H1 (cell line): ENCODE data around the gene C1QTNF1. TPM values are rescaled to one million over a fixed set of nuclear protein-coding genes. Genes with fewer than 3 reads are reported as not detected.

Source experiments
- CTCF ChIA-PET: fragments of 300-600 bp; sonication (Branson Sonifier 250); formaldehyde crosslinking; loops from one replicate; lab custom pipeline; 2021; ENCODE audit not compliant: partially characterized antibody; lab: Charles Lee
- POLR2A ChIA-PET: fragments of 300-600 bp; sonication (Branson Sonifier 250); formaldehyde crosslinking; loops from one replicate; lab custom pipeline; 2021; ENCODE audit warnings: inconsistent platforms; ENCODE audit not compliant: partially characterized antibody; lab: Charles Lee
- DNase-seq, 2 experiments: peaks; one replicate each; pipeline versions ENCODE4 v3.0.0 to v3.0.0-alpha.2; 2010 to 2022; ENCODE audit warnings: low spot score in 2 of 2, low read depth in 1 of 2, mixed read lengths in 1 of 2
- FAIRE-seq: peaks from 2 replicates; lab custom pipeline; 2011; peaks lifted over from hg19 to GRCh38; lab: Jason Lieb, UNC
- H2AFZ ChIP-seq: 2 replicates; pipeline ENCODE4 v1.8.1; 2012; ENCODE audit warnings: low read length, inconsistent platforms
- H2AK5ac ChIP-seq: 2 replicates; pipeline ENCODE4 v1.6.1; 2013; ENCODE audit warnings: low read depth, low read length
- H2BK120ac ChIP-seq: replicated peaks from 2 replicates; pipeline ENCODE3; 2013; ENCODE audit warnings: low read depth, low read length, inconsistent platforms
- H2BK12ac ChIP-seq: 2 replicates; pipeline ENCODE4 v1.6.1; 2013; ENCODE audit warnings: low read depth, low read length
- H2BK15ac ChIP-seq: 2 replicates; pipeline ENCODE4 v1.6.1; 2013; ENCODE audit warnings: low read length
- H2BK20ac ChIP-seq: 2 replicates; pipeline ENCODE4 v1.6.1; 2013; ENCODE audit warnings: low read length
- H2BK5ac ChIP-seq: 2 replicates; pipeline ENCODE4 v1.6.1; 2013; ENCODE audit warnings: low read depth, low read length
- H3K14ac ChIP-seq: 2 replicates; pipeline ENCODE4 v1.6.1; 2013; ENCODE audit warnings: inconsistent platforms; ENCODE audit not compliant: insufficient read length
- H3K18ac ChIP-seq: 2 replicates; pipeline ENCODE4 v1.6.1; 2013; ENCODE audit warnings: low read length; ENCODE audit errors: extremely low read depth
- H3K23ac ChIP-seq: 2 replicates; pipeline ENCODE4 v1.6.1; 2013; ENCODE audit warnings: inconsistent platforms; ENCODE audit not compliant: insufficient read length
- H3K23me2 ChIP-seq: 2 replicates; pipeline ENCODE4 v1.6.1; 2013; ENCODE audit warnings: low read depth, low read length
- H3K27ac ChIP-seq: 2 replicates; pipeline ENCODE4 v1.6.1; 2011; ENCODE audit warnings: low read depth, low read length, inconsistent platforms
- H3K27me3 ChIP-seq, 4 experiments: replicated peaks in 1 of 4; 1 replicate in 1 of 4; 2 replicates in 3 of 4; pipeline versions ENCODE4 v1.6.1 to v1.8.1; 2011 to 2013; ENCODE audit warnings: low read length in 3 of 4, mild to moderate bottlenecking in 3 of 4, inconsistent platforms in 2 of 4, mixed read lengths in 2 of 4, moderate library complexity in 1 of 4; ENCODE audit not compliant: control insufficient read depth in 3 of 4, insufficient read depth in 3 of 4; ENCODE audit errors: extremely low read depth in 1 of 4
- H3K36me3 ChIP-seq, 4 experiments: 2 replicates each; pipeline versions ENCODE4 v1.6.1 to v1.8.1; 2011 to 2013; ENCODE audit warnings: mild to moderate bottlenecking in 4 of 4, low read length in 3 of 4, moderate library complexity in 2 of 4, control low read depth in 1 of 4, inconsistent platforms in 1 of 4; ENCODE audit not compliant: insufficient read depth in 4 of 4, control insufficient read depth in 2 of 4
- H3K4ac ChIP-seq: replicated peaks from 2 replicates; pipeline ENCODE3; 2013; ENCODE audit warnings: low read length, low read depth, mixed read lengths, inconsistent platforms; ENCODE audit not compliant: insufficient read length
- H3K4me1 ChIP-seq, 4 experiments: replicated peaks in 1 of 4; 1 replicate in 1 of 4; 2 replicates in 3 of 4; pipeline versions ENCODE4 v1.6.1 to v1.8.1; 2011 to 2013; ENCODE audit warnings: low read length in 3 of 4, inconsistent platforms in 2 of 4, mixed read lengths in 1 of 4; ENCODE audit not compliant: insufficient read depth in 4 of 4, control insufficient read depth in 3 of 4
- H3K4me2 ChIP-seq, 2 experiments: 2 replicates each; pipeline versions ENCODE4 v1.6.1 to v1.8.1; 2011 to 2013; ENCODE audit warnings: low read depth in 2 of 2, low read length in 2 of 2, control low read depth in 1 of 2, inconsistent platforms in 1 of 2, mild to moderate bottlenecking in 1 of 2; ENCODE audit not compliant: insufficient read depth in 1 of 2
- H3K4me3 ChIP-seq, 4 experiments: fragments of 200-600, 300-600 bp in 1 of 4; sonication (generic), shearing (Covaris generic), sonication (Bioruptor Twin) in 1 of 4; 2 replicates each; pipeline versions ENCODE4 v1.5.1 to v1.8.1; 2011 to 2016; ENCODE audit warnings: low read length in 4 of 4, low read depth in 3 of 4, control low read depth in 2 of 4, inconsistent platforms in 2 of 4, mild to moderate bottlenecking in 2 of 4, mixed read lengths in 1 of 4, moderate library complexity in 1 of 4; ENCODE audit not compliant: insufficient read depth in 2 of 4; ENCODE audit errors: extremely low read depth in 1 of 4
- H3K56ac ChIP-seq: replicated peaks from 2 replicates; pipeline ENCODE3; 2013; ENCODE audit warnings: low read depth, mild to moderate bottlenecking, mixed read lengths, low read length, inconsistent platforms; ENCODE audit not compliant: insufficient read length
- H3K79me1 ChIP-seq: 2 replicates; pipeline ENCODE4 v1.6.1; 2013; ENCODE audit warnings: low read depth, low read length, control low read depth
- H3K79me2 ChIP-seq, 2 experiments: 2 replicates each; pipeline versions ENCODE4 v1.6.1 to v1.8.1; 2012 to 2013; ENCODE audit warnings: low read length in 2 of 2, mild to moderate bottlenecking in 2 of 2, inconsistent platforms in 1 of 2; ENCODE audit not compliant: insufficient read depth in 2 of 2, control insufficient read depth in 1 of 2
- H3K9ac ChIP-seq, 4 experiments: replicated peaks in 1 of 4; 1 replicate in 1 of 4; 2 replicates in 3 of 4; pipeline versions ENCODE4 v1.6.1 to v1.8.1; 2011 to 2013; ENCODE audit warnings: low read depth in 3 of 4, low read length in 3 of 4, control low read depth in 2 of 4, mild to moderate bottlenecking in 2 of 4, moderate library complexity in 2 of 4, inconsistent platforms in 1 of 4; ENCODE audit errors: extremely low read depth in 1 of 4
- H3K9me3 ChIP-seq, 2 experiments: 2 replicates each; pipeline versions ENCODE4 v1.6.1 to v1.8.1; 2012 to 2013; ENCODE audit warnings: mild to moderate bottlenecking in 2 of 2, moderate library complexity in 2 of 2, control low read depth in 1 of 2, inconsistent platforms in 1 of 2, low read depth in 1 of 2, low read length in 1 of 2, mixed read lengths in 1 of 2; ENCODE audit not compliant: insufficient read depth in 2 of 2
- H4K20me1 ChIP-seq, 2 experiments: replicated peaks in 1 of 2; 2 replicates each; pipeline versions ENCODE3 to v1.8.1; 2011 to 2013; ENCODE audit warnings: inconsistent platforms in 2 of 2, low read length in 2 of 2, mild to moderate bottlenecking in 1 of 2; ENCODE audit not compliant: insufficient read depth in 2 of 2, control insufficient read depth in 1 of 2
- H4K5ac ChIP-seq: 2 replicates; pipeline ENCODE4 v1.6.1; 2013; ENCODE audit warnings: low read length, low read depth, mixed read lengths, inconsistent platforms; ENCODE audit not compliant: insufficient read length
- H4K8ac ChIP-seq: 2 replicates; pipeline ENCODE4 v1.8.0; 2013; ENCODE audit warnings: mild to moderate bottlenecking, moderate library complexity, low read length, inconsistent platforms; ENCODE audit not compliant: insufficient read depth; ENCODE audit errors: extremely low read depth
- H4K91ac ChIP-seq: replicated peaks from 2 replicates; pipeline ENCODE3; 2013; ENCODE audit warnings: low read length, mixed read lengths, inconsistent platforms; ENCODE audit not compliant: insufficient read length
- BACH1 ChIP-seq: IDR thresholded peaks from 2 replicates; pipeline ENCODE4 v1.6.1; 2012; ENCODE audit warnings: low read length, improper control_type of control experiment
- CBX5 ChIP-seq: fragments of 300-800, 300-1000 bp; sonication (generic); IDR thresholded peaks from 2 replicates; pipeline ENCODE4 v1.7.1; 2016; ENCODE audit warnings: antibody characterized with exemption, low read length, low read depth
- CREB1 ChIP-seq: IDR thresholded peaks from 2 replicates; pipeline ENCODE4 v1.6.1; 2012; ENCODE audit warnings: inconsistent platforms
- GABPA ChIP-seq: IDR thresholded peaks from 2 replicates; pipeline ENCODE4 v1.6.1; 2011; ENCODE audit warnings: mild to moderate bottlenecking, low read length, moderate library complexity, borderline replicate concordance; ENCODE audit not compliant: insufficient read depth
- GTF2F1 ChIP-seq: IDR thresholded peaks from 2 replicates; pipeline ENCODE4 v1.6.1; 2012; ENCODE audit warnings: low read depth, low read length, improper control_type of control experiment, borderline replicate concordance
- JUN ChIP-seq: IDR thresholded peaks from 2 replicates; pipeline ENCODE4 v1.6.1; 2011; ENCODE audit warnings: low read depth, mild to moderate bottlenecking, improper control_type of control experiment, low read length
- KDM1A ChIP-seq: fragments of 200-600, 300-600 bp; sonication (generic); IDR thresholded peaks from 2 replicates; pipeline ENCODE4 v1.7.1; 2016; ENCODE audit warnings: mild to moderate bottlenecking, low read length, borderline replicate concordance
- RAD21 ChIP-seq, 2 experiments: IDR thresholded peaks in 1 of 2; conservative IDR thresholded peaks in 1 of 2; 2 replicates each; pipeline ENCODE4 v1.6.1; 2011; ENCODE audit warnings: low read depth in 2 of 2, low read length in 2 of 2, improper control_type of control experiment in 1 of 2, inconsistent platforms in 1 of 2, mild to moderate bottlenecking in 1 of 2, moderate library complexity in 1 of 2
- RFX5 ChIP-seq: IDR thresholded peaks from 2 replicates; pipeline ENCODE4 v1.6.1; 2011; ENCODE audit warnings: low read depth, low read length, improper control_type of control experiment, borderline replicate concordance
- SP1 ChIP-seq: IDR thresholded peaks from 2 replicates; pipeline ENCODE4 v1.6.1; 2011; ENCODE audit warnings: low read depth, low read length
- SP4 ChIP-seq: IDR thresholded peaks from 2 replicates; pipeline ENCODE4 v1.6.1; 2012; ENCODE audit warnings: low read length, inconsistent platforms
- TBP ChIP-seq: IDR thresholded peaks from 2 replicates; pipeline ENCODE4 v1.6.1; 2011; ENCODE audit warnings: low read depth, low read length, improper control_type of control experiment
- WGBS, 2 experiments: shearing (Covaris generic) in 1 of 2; methylation state at CpG; one replicate each; pipeline versions ENCODE4 v1.1.6 to v1.1.7; 2013 to 2015; ENCODE audit warnings: low lambda C conversion rate in 2 of 2, mixed read lengths in 2 of 2, inconsistent platforms in 1 of 2, low coverage in 1 of 2, missing lambda C conversion rate in 1 of 2; ENCODE audit not compliant: insufficient replicate concordance in 2 of 2, insufficient coverage in 1 of 2, insufficient read length in 1 of 2; ENCODE audit errors: extremely low coverage in 1 of 2, missing lambda C conversion rate in 1 of 2; 5-methylcytosine and 5-hydroxymethylcytosine counted together
- polyA plus RNA-seq, 7 experiments: library from polyadenylated mRNA; depleted of rRNA in 3 of 7; stranded (reverse) in 5 of 7; unstranded in 2 of 7; fragments of >200 nt in 5 of 7; fragments of 200-250 nt in 2 of 7; gene quantifications; 1 replicate in 5 of 7; 2 replicates in 1 of 7; 4 replicates in 1 of 7; pipeline versions ENCODE4 v1.2.1 to v1.2.3, GENCODE V29; 2011 to 2013; ENCODE audit warnings: missing spikeins in 2 of 7, mixed read lengths in 2 of 7
- total RNA-seq: library from RNA; stranded (reverse); fragmentation: NEBNext Ultra II Directional; extraction: Animal tissue kit (Norgen Biotek cat#: 25700); gene quantifications from 2 replicates; pipeline ENCODE4 v1.2.1, GENCODE V29; 2021

Gene C1QTNF1
- total and polyA plus RNA-seq, 2 of the 8 experiments (the other 6 are each of a cell fraction or from before 2014, with no cell fraction given) = 1.5 to 2.5 TPM

DNA sequence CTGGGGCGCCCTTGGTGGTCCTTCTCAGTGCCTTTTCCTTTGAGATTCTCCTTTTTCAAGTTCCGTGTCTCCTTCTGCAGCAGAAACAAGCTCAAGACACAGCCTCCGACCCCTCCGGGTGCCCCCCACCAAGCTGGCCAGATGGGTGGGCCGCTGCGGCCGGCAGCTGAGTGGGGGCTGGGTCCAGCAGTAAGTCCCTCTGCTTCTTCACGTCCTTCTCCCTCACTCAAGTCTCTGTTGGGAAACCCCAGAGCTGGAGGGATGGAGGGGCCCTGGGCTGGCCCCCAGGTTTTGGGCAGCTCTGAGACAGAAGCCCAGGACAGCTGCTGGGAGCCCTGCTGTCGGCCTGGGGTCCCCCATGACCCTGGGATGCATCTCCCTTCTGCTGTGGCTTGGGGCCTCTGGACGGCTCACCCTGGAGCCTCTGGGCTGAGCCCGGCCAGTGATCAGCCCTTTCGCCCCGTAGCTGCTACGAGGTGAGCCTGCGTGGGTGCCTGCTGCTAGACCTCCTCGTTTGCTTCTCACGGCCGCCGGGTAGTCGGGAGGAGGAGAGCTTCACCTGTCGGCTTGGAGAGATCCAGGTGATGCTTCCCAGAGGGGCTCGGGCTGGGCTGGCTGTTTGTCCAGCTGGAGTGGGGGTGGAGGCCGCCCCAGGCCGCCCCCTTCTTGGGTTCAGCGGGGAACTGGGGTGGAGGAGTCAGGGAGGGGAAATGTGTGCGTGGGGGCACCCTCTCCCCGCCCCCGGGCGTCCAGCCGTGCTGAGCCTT, 61.4 kb downstream of the C1QTNF1 start:
- Histone ChIP-seq H2BK5ac (no peak overlapping the region), H3K27me3 (no peaks in the 10 kb centered on the region), H3K4me3 (no peak overlapping the region), H2AK5ac (no peak overlapping the region), H4K5ac (no peak overlapping the region), H2BK12ac (no peak overlapping the region), H3K4me2 (no peak overlapping the region), H3K4ac (no peak overlapping the region), H3K9ac (no peak overlapping the region), H3K18ac (no peak overlapping the region), H3K23me2 (no peaks in the 10 kb centered on the region), H4K20me1 (peaks cover 6 to 10% of the 10 kb centered on the region in 2 experiments), H3K27ac (no peak overlapping the region), H3K79me2 (no peaks in the 10 kb centered on the region), H2AFZ (no peak overlapping the region), H2BK20ac (no peak overlapping the region), H2BK15ac (no peak overlapping the region), H2BK120ac (no peak overlapping the region), H3K9me3 (no peaks in the 10 kb centered on the region), H4K8ac (no peak overlapping the region), H3K4me1 (peaks cover 0 to 2% (median under 1%) of the 10 kb centered on the region in 4 experiments; a peak in 1 of 7 replicates), H4K91ac (no peak overlapping the region), H3K36me3 (peaks cover 0 to 11% (median 5%) of the 10 kb centered on the region in 4 experiments; a peak in 4 of 8 replicates), H3K56ac (no peak overlapping the region), H3K23ac (no peak overlapping the region), H3K14ac (no peak overlapping the region), H3K79me1 (no peaks in the 10 kb centered on the region)
- ChIA-PET POLR2A (interaction anchor here (1.4 kb wide), 1 partner anchor 12 kb away, joined by 4 read pairs; no protein-coding TSS in a partner anchor), CTCF (interaction anchor here (0.7 to 11.5 kb wide), 20 partner anchors 10 to 316 kb away, joined by 3 to 291 read pairs (median 5); no protein-coding TSS in a partner anchor)
- FAIRE-seq = no peak
- WGBS, 2 experiments = 89% methylated on average over 21 of the region's 30 CpGs; no CpG with 5 or more reads in 1 of the 2 experiments
- DNase-seq = no peak
- no peak for TF ChIP-seq BACH1
- no peak for TF ChIP-seq GTF2F1
- TF ChIP-seq TBP = no peak
- no peak for TF ChIP-seq GABPA
- no peak for TF ChIP-seq JUN
- TF ChIP-seq SP1 = no peak
- TF ChIP-seq SP4 = no peak
- TF ChIP-seq CBX5 = no peak
- TF ChIP-seq RAD21 (IDR thresholded peaks at IDR 0.05 in 1 of 2, conservative IDR thresholded peaks at IDR 0.05 in 1 of 2; ENCODE audit: low read depth in 2 of 2, low read length in 2 of 2) = no peak
- no peak for TF ChIP-seq CREB1
- no peak for TF ChIP-seq RFX5
- TF ChIP-seq KDM1A = no peak
